ENCODE results near the gene IGF2. TPM values are rescaled to one million over a fixed set of nuclear protein-coding genes. Genes with fewer than 3 reads are reported as not detected.

Gene IGF2
- total RNA-seq, 1 donor from 2014 or later, result 11.7 TPM

Other genes starting within 250 kb of the IGF2 start
- gene PRR33, start 247.5 kb downstream of the IGF2 start, total RNA-seq, result not detected in 2 replicates
- gene TNNT3, start 219.7 kb downstream of the IGF2 start, total RNA-seq, result not detected in 2 replicates
- 92.1 and 251 TPM in 2 replicates for gene MRPL23, start 192.1 kb downstream of the IGF2 start, total RNA-seq
- gene H19, start 141.5 kb downstream of the IGF2 start, total RNA-seq, result 0.36 and 11.8 TPM in 2 replicates
- gene INS, start 21.8 kb upstream of the IGF2 start, total RNA-seq, result not detected in 2 replicates
- 0.22 and 0.23 TPM in 2 replicates for gene TH, start 32.4 kb upstream of the IGF2 start, total RNA-seq
- gene ASCL2, start 131.2 kb upstream of the IGF2 start, total RNA-seq, result 0.12 TPM in 1 of 2 replicates, not detected in the other
- not detected in 2 replicates for gene C11orf21, start 162.5 kb upstream of the IGF2 start, total RNA-seq
- not detected in 2 replicates for gene TSPAN32, start 162.6 kb upstream of the IGF2 start, total RNA-seq
- gene CD81, start 237.9 kb upstream of the IGF2 start, total RNA-seq, result 179 and 183 TPM in 2 replicates